SK-N-SH (cell line): ENCODE measurements around the gene POU6F2. TPM values are rescaled to one million over a fixed set of nuclear protein-coding genes. Genes with fewer than 3 reads are reported as not detected.
A peak's percentile ranks its signal among the peaks of the same experiment; 100 is the strongest.

Experiments used
- CTCF ChIA-PET: fragments of 300-600, 350-600 bp; formaldehyde crosslinking; extraction: SDS; loops from one replicate; lab custom pipeline; 2021; lab: Yijun Ruan, JAX
- POLR2A ChIA-PET: fragments of 350-600 bp; sonication (Branson Sonifier 250); formaldehyde crosslinking; extraction: SDS; loops from one replicate; lab custom pipeline; 2020; ENCODE audit warnings: antibody characterized with exemption, inconsistent platforms; lab: Yijun Ruan, JAX
- DNase-seq: peaks from one replicate; pipeline ENCODE4 v3.0.0; 2012
- H2AFZ ChIP-seq: fragments of 200-600 bp; sonication (generic); 2 replicates; pipeline ENCODE4 v1.8.1; 2016; ENCODE audit warnings: antibody characterized with exemption, mild to moderate bottlenecking, low read depth
- H3F3A ChIP-seq: fragments of 200-600 bp; sonication (generic); replicated peaks from 2 replicates; pipeline ENCODE3; 2016; ENCODE audit warnings: antibody characterized with exemption, mild to moderate bottlenecking; ENCODE audit not compliant: insufficient read depth
- H3K27ac ChIP-seq, 2 experiments: fragments of 200-500 bp in 1 of 2; fragments of 200-600 bp in 1 of 2; sonication (Bioruptor generic) in 1 of 2; sonication (generic), shearing (Covaris generic) in 1 of 2; 2 replicates each; pipeline versions ENCODE4 v1.5.1 to v1.6.1; 2014 to 2016; ENCODE audit warnings: low read depth in 2 of 2, inconsistent platforms in 1 of 2, low read length in 1 of 2, mild to moderate bottlenecking in 1 of 2, mixed read lengths in 1 of 2
- H3K27me3 ChIP-seq: fragments of 200-600 bp; sonication (generic), shearing (Covaris generic); 2 replicates; pipeline ENCODE4 v1.6.1; 2016; ENCODE audit warnings: mixed run types; ENCODE audit not compliant: insufficient read depth
- H3K36me3 ChIP-seq, 2 experiments: fragments of 200-500 bp in 1 of 2; fragments of 200-600 bp in 1 of 2; sonication (Bioruptor generic) in 1 of 2; sonication (generic) in 1 of 2; replicated peaks in 1 of 2; 2 replicates each; pipeline versions ENCODE3 to v1.5.1; 2014 to 2016; ENCODE audit warnings: low read length in 1 of 2, mild to moderate bottlenecking in 1 of 2; ENCODE audit not compliant: insufficient read depth in 2 of 2, control insufficient read depth in 1 of 2
- H3K4me1 ChIP-seq, 2 experiments: fragments of 200-500 bp in 1 of 2; fragments of 200-600 bp in 1 of 2; sonication (Bioruptor generic) in 1 of 2; sonication (generic), shearing (Covaris generic) in 1 of 2; 2 replicates each; pipeline versions ENCODE4 v1.5.1 to v1.6.1; 2014 to 2016; ENCODE audit warnings: low read depth in 1 of 2, low read length in 1 of 2, mixed run types in 1 of 2; ENCODE audit not compliant: insufficient read depth in 2 of 2, control insufficient read depth in 1 of 2
- H3K4me2 ChIP-seq: fragments of 200-600 bp; sonication (generic), shearing (Covaris generic); 2 replicates; pipeline ENCODE4 v1.6.1; 2017; ENCODE audit warnings: mixed run types
- H3K4me3 ChIP-seq, 2 experiments: fragments of 200-500 bp in 1 of 2; fragments of 200-600 bp in 1 of 2; sonication (Bioruptor generic) in 1 of 2; sonication (generic), shearing (Covaris generic) in 1 of 2; 2 replicates each; pipeline versions ENCODE4 v1.5.1 to v1.8.1; 2014 to 2016; ENCODE audit warnings: low read depth in 2 of 2, inconsistent platforms in 1 of 2, low read length in 1 of 2, mild to moderate bottlenecking in 1 of 2, mixed read lengths in 1 of 2, moderate library complexity in 1 of 2
- H3K79me2 ChIP-seq: fragments of 200-600 bp; sonication (generic); 2 replicates; pipeline ENCODE4 v1.8.1; 2017; ENCODE audit warnings: mild to moderate bottlenecking; ENCODE audit not compliant: insufficient read depth
- H3K9ac ChIP-seq: fragments of 200-600 bp; sonication (generic); 2 replicates; pipeline ENCODE4 v1.6.1; 2017; ENCODE audit warnings: mixed run types
- H3K9me2 ChIP-seq: fragments of 200-600 bp; sonication (generic); 2 replicates; pipeline ENCODE4 v1.6.1; 2017; ENCODE audit warnings: mixed run types
- H3K9me3 ChIP-seq: fragments of 200-600 bp; sonication (generic); 2 replicates; pipeline ENCODE4 v1.6.1; 2017; ENCODE audit warnings: mixed run types, mild to moderate bottlenecking, moderate library complexity
- H4K20me1 ChIP-seq: fragments of 200-600 bp; sonication (generic); 2 replicates; pipeline ENCODE4 v1.6.1; 2017; ENCODE audit warnings: mild to moderate bottlenecking, mixed run types; ENCODE audit not compliant: insufficient read depth
- CTCF ChIP-seq: fragments of 200-600 bp; sonication (generic); IDR thresholded peaks from 2 replicates; pipeline ENCODE4 v1.6.1; 2017; ENCODE audit warnings: antibody characterized with exemption, mild to moderate bottlenecking, moderate library complexity
- FOSL2 ChIP-seq: IDR thresholded peaks from 2 replicates; pipeline ENCODE4 v1.4.0; 2012; ENCODE audit warnings: low read depth, mild to moderate bottlenecking, moderate library complexity, borderline replicate concordance
- FOXJ3 ChIP-seq: sonication (generic); formaldehyde crosslinking; IDR thresholded peaks from 2 replicates; pipeline ENCODE4 v1.5.1; 2020; ENCODE audit warnings: mild to moderate bottlenecking, missing genetic modification reagents
- IRF3 ChIP-seq: fragments of 150-350 bp; IDR thresholded peaks from 2 replicates; pipeline ENCODE4 v1.6.1; 2016; ENCODE audit warnings: mild to moderate bottlenecking, low read depth, low read length
- JUND ChIP-seq: IDR thresholded peaks from 2 replicates; pipeline ENCODE4 v1.4.0; 2012
- NFIC ChIP-seq: IDR thresholded peaks from 2 replicates; pipeline ENCODE4 v1.4.0; 2012; ENCODE audit warnings: borderline replicate concordance
- PBX3 ChIP-seq: IDR thresholded peaks from 2 replicates; pipeline ENCODE4; 2012
- POLR2AphosphoS5 ChIP-seq: IDR thresholded peaks from 2 replicates; pipeline ENCODE4 v1.6.1; 2012; ENCODE audit warnings: low read depth, low read length
- RAD21 ChIP-seq: IDR thresholded peaks from 2 replicates; pipeline ENCODE4 v1.6.1; 2012; ENCODE audit warnings: mild to moderate bottlenecking, low read length
- RXRA ChIP-seq: IDR thresholded peaks from 2 replicates; pipeline ENCODE4 v1.4.0; 2012; ENCODE audit warnings: low read depth, mild to moderate bottlenecking, borderline replicate concordance
- SMC3 ChIP-seq: IDR thresholded peaks from 2 replicates; pipeline ENCODE4 v1.6.1; 2012; ENCODE audit warnings: low read depth, low read length, improper control_type of control experiment
- TEAD4 ChIP-seq: IDR thresholded peaks from 2 replicates; pipeline ENCODE4 v1.4.0; 2012; ENCODE audit warnings: mild to moderate bottlenecking, borderline replicate concordance; ENCODE audit not compliant: insufficient read depth
- USF2 ChIP-seq: fragments of 150-350 bp; IDR thresholded peaks from 2 replicates; pipeline ENCODE4 v1.6.1; 2017; ENCODE audit warnings: antibody characterized with exemption, low read length, low read depth, borderline replicate concordance
- YY1 ChIP-seq: IDR thresholded peaks from 2 replicates; pipeline ENCODE4 v1.4.0; 2012; ENCODE audit warnings: low read depth, mild to moderate bottlenecking
- WGBS: methylation state at CpG from one replicate; pipeline ENCODE4 v1.1.6; 2017; ENCODE audit warnings: low lambda C conversion rate; 5-methylcytosine and 5-hydroxymethylcytosine counted together
- polyA plus RNA-seq, 3 experiments: library from polyadenylated mRNA; depleted of rRNA; stranded (reverse); fragments of >200 nt; gene quantifications; 2 replicates each; pipeline ENCODE4 v1.2.3, GENCODE V29; 2012

The POU6F2 gene
- polyA plus RNA-seq, 1 of the 3 experiments (the other 2 are of a cell fraction): under 0.01 TPM

- no peaks in the 10 kb centered on the region for H3F3A ChIP-seq
- H3K27ac ChIP-seq: no peak overlapping the region
- no peaks in the 10 kb centered on the region for H3K36me3 ChIP-seq
- DNase-seq: no peak
- ChIA-PET POLR2A (no interaction called here), CTCF (no interaction called here)
- no peak overlapping the region for H2AFZ ChIP-seq
- no peak overlapping the region for H3K9ac ChIP-seq
- H3K79me2 ChIP-seq: no peaks in the 10 kb centered on the region
- H3K4me2 ChIP-seq: no peak overlapping the region
- H3K9me3 ChIP-seq: no peaks in the 10 kb centered on the region
- no peak overlapping the region for H3K4me3 ChIP-seq
- H3K4me1 ChIP-seq: no peaks in the 10 kb centered on the region
- no peak for TF ChIP-seq FOXJ3 (CRISPR knock-in tag)
- TF ChIP-seq PBX3: no peak
- TF ChIP-seq NFIC: no peak
- TF ChIP-seq RXRA: no peak
- TF ChIP-seq JUND: no peak
- TF ChIP-seq IRF3: no peak
- no peak for TF ChIP-seq POLR2AphosphoS5
- no peak for TF ChIP-seq FOSL2
- no peak for TF ChIP-seq TEAD4
- TF ChIP-seq YY1: no peak
- TF ChIP-seq USF2: no peak
- TF ChIP-seq, all 33 proteins: peak for 0
- no peaks in the 10 kb centered on the region for H4K20me1 ChIP-seq
- WGBS: 24% methylated on average over 3 of the region's 3 CpGs
- H3K27me3 ChIP-seq: peaks cover 27% of the 10 kb centered on the region; the same call in 1 of the 2 replicates
- H3K9me2 ChIP-seq: no peaks in the 10 kb centered on the region
Observed at GRCh38 chr7:39451901-39452300, 474.2 kb downstream of the POU6F2 start.

- Histone ChIP-seq H4K20me1 (no peaks in the 10 kb centered on the region), H3K4me1 (peaks cover 0 to 5% of the 10 kb centered on the region in 2 experiments; a peak in 1 of 4 replicates), H3K27me3 (peaks cover 18% of the 10 kb centered on the region; the same call in 1 of the 2 replicates), H3K9me2 (no peaks in the 10 kb centered on the region), H3K36me3 (no peaks in the 10 kb centered on the region), H3K9me3 (no peaks in the 10 kb centered on the region), H3K27ac (no peak overlapping the region), H3F3A (no peaks in the 10 kb centered on the region), H2AFZ (no peak overlapping the region), H3K4me2 (no peak overlapping the region), H3K4me3 (no peak overlapping the region), H3K9ac (no peak overlapping the region), H3K79me2 (no peaks in the 10 kb centered on the region)
- 11% methylated on average over 5 of the region's 5 CpGs for WGBS
- ChIA-PET POLR2A (no interaction called here), CTCF (interaction anchor here (0.6 to 4.3 kb wide), 29 partner anchors 9 to 1055 kb away, joined by 3 to 52 read pairs (median 4); no protein-coding TSS in a partner anchor)
- TF ChIP-seq CTCF: peak; percentile 95
- no peak for TF ChIP-seq IRF3
- peak; percentile 81 for TF ChIP-seq SMC3
- peak; percentile 59 for TF ChIP-seq RAD21
- peak; percentile 55 for DNase-seq
Observed at GRCh38 chr7:39453743-39454355, 476.1 kb downstream of the POU6F2 start.
